Stimulated activated memory B cell treated with anti-CD40 and anti-IgM and Interleukin-4, amounts not matched to agents 10 μg/mL and 1 μg/mL and 100 μg/mL, for 72 hours (primary cell): ENCODE results near the gene BLCAP.
"Not testable (repeated sequence)": the region's sequence is repeated elsewhere in the genome, so short reads cannot be mapped to it uniquely, and the experiment has no call there.

ENCODE experiments used
- ATAC-seq: fragments of 150-1000 bp; cut with Tn5 transposase; 2 replicates; pipeline ENCODE4 v1.10.0; 2021
- H3K27ac Mint-ChIP-seq: one replicate; pipeline ENCODE4 v1.8.0; 2022; ENCODE audit warnings: mild to moderate bottlenecking, mixed read lengths
- H3K27me3 Mint-ChIP-seq: one replicate; pipeline ENCODE4 v1.8.0; 2022; ENCODE audit warnings: mixed read lengths
- H3K36me3 Mint-ChIP-seq: one replicate; pipeline ENCODE4 v1.8.0; 2022; ENCODE audit warnings: mixed read lengths
- H3K4me1 Mint-ChIP-seq: one replicate; pipeline ENCODE4 v1.8.0; 2022; ENCODE audit warnings: mixed read lengths
- H3K4me3 Mint-ChIP-seq: one replicate; pipeline ENCODE4 v1.8.0; 2022; ENCODE audit warnings: mild to moderate bottlenecking, moderate library complexity, mixed read lengths
- H3K9me3 Mint-ChIP-seq: one replicate; pipeline ENCODE4 v1.8.0; 2022; ENCODE audit warnings: mixed read lengths

Gene BLCAP

GRCh38 chr20:37542281-37542680 lies 14.6 kb upstream of the BLCAP start:
- Mint-ChIP-seq H3K4me3 (no peak overlapping the region), H3K9me3 (no peaks in the 10 kb centered on the region), H3K27ac (no peak overlapping the region), H3K4me1 (no peaks in the 10 kb centered on the region), H3K27me3 (peaks cover 30% of the 10 kb centered on the region), H3K36me3 (no peaks in the 10 kb centered on the region)
- ATAC-seq: no peak

GRCh38 chr20:37541326-37541725 lies 13.7 kb upstream of the BLCAP start:
- Mint-ChIP-seq H3K27ac (no peak overlapping the region), H3K4me3 (no peak overlapping the region), H3K9me3 (no peaks in the 10 kb centered on the region), H3K4me1 (no peaks in the 10 kb centered on the region), H3K27me3 (peaks cover 20% of the 10 kb centered on the region), H3K36me3 (no peaks in the 10 kb centered on the region)
- no peak for ATAC-seq

- not testable (repeated sequence) for H3K9me3 Mint-ChIP-seq, H3K36me3 Mint-ChIP-seq, H3K4me1 Mint-ChIP-seq, H3K27ac Mint-ChIP-seq, ATAC-seq, H3K4me3 Mint-ChIP-seq
- H3K27me3 Mint-ChIP-seq: peaks cover 15% of the 10 kb centered on the region
Measured at GRCh38 chr20:37540838-37541237, 13.2 kb upstream of the BLCAP start.

- H3K36me3 Mint-ChIP-seq: no peaks in the 10 kb centered on the region
- H3K4me1 Mint-ChIP-seq: peaks cover 7% of the 10 kb centered on the region
- no peak overlapping the region for H3K4me3 Mint-ChIP-seq
- H3K9me3 Mint-ChIP-seq: no peaks in the 10 kb centered on the region
- H3K27ac Mint-ChIP-seq: no peak overlapping the region
- ATAC-seq: no peak
- H3K27me3 Mint-ChIP-seq: peaks cover 10% of the 10 kb centered on the region
Measured at GRCh38 chr20:37540001-37540400, 12.3 kb upstream of the BLCAP start.

GRCh38 chr20:37539424-37539823 lies 11.7 kb upstream of the BLCAP start:
- no peak overlapping the region for H3K4me3 Mint-ChIP-seq
- ATAC-seq: no peak
- H3K27me3 Mint-ChIP-seq: peaks cover 10% of the 10 kb centered on the region
- no peaks in the 10 kb centered on the region for H3K36me3 Mint-ChIP-seq
- peaks cover 12% of the 10 kb centered on the region for H3K4me1 Mint-ChIP-seq
- H3K9me3 Mint-ChIP-seq: no peaks in the 10 kb centered on the region
- no peak overlapping the region for H3K27ac Mint-ChIP-seq

- Mint-ChIP-seq H3K27me3 (peaks cover 10% of the 10 kb centered on the region), H3K36me3 (no peaks in the 10 kb centered on the region), H3K9me3 (no peaks in the 10 kb centered on the region), H3K4me3 (no peak overlapping the region), H3K27ac (no peak overlapping the region), H3K4me1 (peaks cover 14% of the 10 kb centered on the region)
- ATAC-seq: no peak
Measured at GRCh38 chr20:37538003-37538402, 10.3 kb upstream of the BLCAP start.

- H3K27me3 Mint-ChIP-seq: peaks cover 10% of the 10 kb centered on the region
- H3K9me3 Mint-ChIP-seq: no peaks in the 10 kb centered on the region
- no peak overlapping the region for H3K4me3 Mint-ChIP-seq
- no peak overlapping the region for H3K27ac Mint-ChIP-seq
- H3K36me3 Mint-ChIP-seq: no peaks in the 10 kb centered on the region
- peaks cover 14% of the 10 kb centered on the region for H3K4me1 Mint-ChIP-seq
- ATAC-seq: no peak
Measured at GRCh38 chr20:37537505-37537904, 9.8 kb upstream of the BLCAP start.

- ATAC-seq: no peak
- peaks cover 14% of the 10 kb centered on the region for H3K4me1 Mint-ChIP-seq
- peaks cover 10% of the 10 kb centered on the region for H3K27me3 Mint-ChIP-seq
- peak overlapping the region; percentile 47 for H3K27ac Mint-ChIP-seq
- no peaks in the 10 kb centered on the region for H3K9me3 Mint-ChIP-seq
- H3K4me3 Mint-ChIP-seq: no peak overlapping the region
- H3K36me3 Mint-ChIP-seq: no peaks in the 10 kb centered on the region
Measured at GRCh38 chr20:37535443-37536132, 7.9 kb upstream of the BLCAP start.

- peak overlapping the region; percentile 47 for H3K27ac Mint-ChIP-seq
- no peak overlapping the region for H3K4me3 Mint-ChIP-seq
- peaks cover 14% of the 10 kb centered on the region for H3K4me1 Mint-ChIP-seq
- H3K9me3 Mint-ChIP-seq: no peaks in the 10 kb centered on the region
- no peaks in the 10 kb centered on the region for H3K36me3 Mint-ChIP-seq
- peaks cover 10% of the 10 kb centered on the region for H3K27me3 Mint-ChIP-seq
- peak; percentile 91 for ATAC-seq
Measured at GRCh38 chr20:37534401-37535157, 6.9 kb upstream of the BLCAP start.

GRCh38 chr20:37533154-37533715 lies 5.6 kb upstream of the BLCAP start:
- Mint-ChIP-seq H3K27me3 (peaks cover 6% of the 10 kb centered on the region), H3K9me3 (no peaks in the 10 kb centered on the region), H3K36me3 (no peaks in the 10 kb centered on the region), H3K27ac (no peak overlapping the region), H3K4me1 (peaks cover 28% of the 10 kb centered on the region), H3K4me3 (no peak overlapping the region)
- ATAC-seq: no peak

- Mint-ChIP-seq H3K27me3 (no peaks in the 10 kb centered on the region), H3K27ac (no peak overlapping the region), H3K4me1 (peaks cover 33% of the 10 kb centered on the region), H3K9me3 (no peaks in the 10 kb centered on the region), H3K4me3 (no peak overlapping the region), H3K36me3 (no peaks in the 10 kb centered on the region)
- ATAC-seq: no peak
Measured at GRCh38 chr20:37531856-37532255, 4.2 kb upstream of the BLCAP start.

GRCh38 chr20:37530696-37531095 lies 3.0 kb upstream of the BLCAP start:
- Mint-ChIP-seq H3K36me3 (no peaks in the 10 kb centered on the region), H3K27ac (no peak overlapping the region), H3K9me3 (no peaks in the 10 kb centered on the region), H3K4me3 (no peak overlapping the region), H3K4me1 (peaks cover 44% of the 10 kb centered on the region), H3K27me3 (no peaks in the 10 kb centered on the region)
- no peak for ATAC-seq

- H3K27me3 Mint-ChIP-seq: no peaks in the 10 kb centered on the region
- H3K9me3 Mint-ChIP-seq: no peaks in the 10 kb centered on the region
- no peak overlapping the region for H3K27ac Mint-ChIP-seq
- no peak for ATAC-seq
- H3K4me1 Mint-ChIP-seq: peaks cover 45% of the 10 kb centered on the region
- H3K4me3 Mint-ChIP-seq: no peak overlapping the region
- no peaks in the 10 kb centered on the region for H3K36me3 Mint-ChIP-seq
Measured at GRCh38 chr20:37529968-37530600, 2.4 kb upstream of the BLCAP start.

- H3K4me3 Mint-ChIP-seq: no peak overlapping the region
- ATAC-seq: no peak
- peak overlapping the region; percentile 100 for H3K27ac Mint-ChIP-seq
- peaks cover 45% of the 10 kb centered on the region for H3K4me1 Mint-ChIP-seq
- peaks cover 5% of the 10 kb centered on the region for H3K36me3 Mint-ChIP-seq
- H3K9me3 Mint-ChIP-seq: no peaks in the 10 kb centered on the region
- no peaks in the 10 kb centered on the region for H3K27me3 Mint-ChIP-seq
Measured at GRCh38 chr20:37529214-37529967, 1.7 kb upstream of the BLCAP start.
